Measurements from ENCODE around the gene SSBP3.

SSBP3 gene

DNA sequence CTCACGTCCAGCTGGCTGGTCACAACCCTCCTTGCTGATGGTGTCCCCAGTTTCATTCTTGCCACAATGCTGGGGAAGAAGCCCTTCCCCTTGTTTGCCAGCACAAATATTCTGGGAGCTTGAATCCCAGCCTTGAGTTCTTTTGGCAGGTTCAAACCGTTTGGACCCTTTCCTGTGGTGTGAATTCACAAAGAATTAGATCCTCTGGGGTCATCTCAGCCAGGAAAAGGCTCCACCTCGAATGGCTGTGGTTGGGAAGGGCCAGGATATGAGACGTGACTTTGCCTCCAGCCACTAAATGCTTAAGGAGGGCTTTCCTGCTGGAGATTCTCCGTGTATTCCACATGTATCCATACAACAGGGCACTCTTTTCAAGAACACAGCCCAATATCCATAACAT lies 139.3 kb downstream of the SSBP3 start:
- H3K36me3 ChIP-seq (ENCODE audit: insufficient read depth, low read length) = peaks cover 71% of the 10 kb centered on the region
- H3K9ac ChIP-seq (ENCODE audit: low read depth, low read length) = no peak overlapping the region
- H3K9me3 ChIP-seq (ENCODE audit: insufficient read depth, low read length, severe bottlenecking) = no peaks in the 10 kb centered on the region
- no peak for DNase-seq
- H3K27ac ChIP-seq (ENCODE audit: low read length) = no peak overlapping the region
- H2AFZ ChIP-seq (ENCODE audit: low read depth, low read length) = no peak overlapping the region
- no peaks in the 10 kb centered on the region for H3K27me3 ChIP-seq (ENCODE audit: insufficient read depth, low read length, poor library complexity)
- H3K79me2 ChIP-seq (ENCODE audit: insufficient read depth, low read length) = peaks cover 89% of the 10 kb centered on the region
- peaks cover 71% of the 10 kb centered on the region for H4K20me1 ChIP-seq (ENCODE audit: insufficient read depth, low read length)
- no peak overlapping the region for H3K4me2 ChIP-seq (ENCODE audit: insufficient read depth, low read length)
- TF ChIP-seq, protein P1, sequence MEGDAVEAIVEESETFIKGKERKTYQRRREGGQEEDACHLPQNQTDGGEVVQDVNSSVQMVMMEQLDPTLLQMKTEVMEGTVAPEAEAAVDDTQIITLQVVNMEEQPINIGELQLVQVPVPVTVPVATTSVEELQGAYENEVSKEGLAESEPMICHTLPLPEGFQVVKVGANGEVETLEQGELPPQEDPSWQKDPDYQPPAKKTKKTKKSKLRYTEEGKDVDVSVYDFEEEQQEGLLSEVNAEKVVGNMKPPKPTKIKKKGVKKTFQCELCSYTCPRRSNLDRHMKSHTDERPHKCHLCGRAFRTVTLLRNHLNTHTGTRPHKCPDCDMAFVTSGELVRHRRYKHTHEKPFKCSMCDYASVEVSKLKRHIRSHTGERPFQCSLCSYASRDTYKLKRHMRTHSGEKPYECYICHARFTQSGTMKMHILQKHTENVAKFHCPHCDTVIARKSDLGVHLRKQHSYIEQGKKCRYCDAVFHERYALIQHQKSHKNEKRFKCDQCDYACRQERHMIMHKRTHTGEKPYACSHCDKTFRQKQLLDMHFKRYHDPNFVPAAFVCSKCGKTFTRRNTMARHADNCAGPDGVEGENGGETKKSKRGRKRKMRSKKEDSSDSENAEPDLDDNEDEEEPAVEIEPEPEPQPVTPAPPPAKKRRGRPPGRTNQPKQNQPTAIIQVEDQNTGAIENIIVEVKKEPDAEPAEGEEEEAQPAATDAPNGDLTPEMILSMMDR (IDR thresholded peaks at IDR 0.05; ENCODE audit: borderline replicate concordance, extremely low read depth, low read length, poor library complexity, severe bottlenecking) = no peak
- TF ChIP-seq EZH2 (IDR thresholded peaks at IDR 0.05; ENCODE audit: borderline replicate concordance, low read depth, low read length, severe bottlenecking) = no peak
- ATAC-seq (ENCODE audit: insufficient read depth, low read depth) = no peak
- H3K4me3 ChIP-seq (ENCODE audit: low read depth in 1 of 2, low read length in 2 of 2) = no peak overlapping the region
- H3K4me1 ChIP-seq (ENCODE audit: insufficient read depth, low read length) = no peaks in the 10 kb centered on the region

DNA sequence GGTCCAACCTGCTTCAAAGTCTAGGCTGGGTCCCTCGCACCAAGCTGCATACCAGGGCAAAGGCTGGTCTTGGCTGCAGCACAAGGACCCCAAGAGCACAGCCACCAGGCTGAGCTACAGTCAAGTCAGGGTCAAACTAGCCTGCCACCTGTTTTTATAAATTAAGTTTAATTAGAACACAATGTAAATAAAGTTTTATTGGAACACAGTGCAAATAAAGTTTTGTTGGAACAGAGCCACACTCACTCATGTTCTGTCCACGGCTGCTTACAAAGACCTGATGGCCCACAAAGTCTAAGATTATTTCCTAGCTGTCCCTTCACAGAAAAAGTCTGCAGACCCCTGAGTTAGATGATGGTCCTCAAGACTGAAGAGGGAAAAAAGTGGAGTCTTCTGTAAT lies 140.0 kb downstream of the SSBP3 start:
- peaks cover 73% of the 10 kb centered on the region for H4K20me1 ChIP-seq (ENCODE audit: insufficient read depth, low read length)
- no peak overlapping the region for H3K4me2 ChIP-seq (ENCODE audit: insufficient read depth, low read length)
- H3K36me3 ChIP-seq (ENCODE audit: insufficient read depth, low read length) = peaks cover 71% of the 10 kb centered on the region
- H3K9ac ChIP-seq (ENCODE audit: low read depth, low read length) = no peak overlapping the region
- DNase-seq = no peak
- H3K27ac ChIP-seq (ENCODE audit: low read length) = no peak overlapping the region
- ATAC-seq (ENCODE audit: insufficient read depth, low read depth) = no peak
- no peak overlapping the region for H2AFZ ChIP-seq (ENCODE audit: low read depth, low read length)
- no peak overlapping the region for H3K4me3 ChIP-seq (ENCODE audit: low read depth in 1 of 2, low read length in 2 of 2)
- TF ChIP-seq EZH2 (IDR thresholded peaks at IDR 0.05; ENCODE audit: borderline replicate concordance, low read depth, low read length, severe bottlenecking) = no peak
- TF ChIP-seq, protein P1 (IDR thresholded peaks at IDR 0.05; ENCODE audit: borderline replicate concordance, extremely low read depth, low read length, poor library complexity, severe bottlenecking) = no peak
- H3K27me3 ChIP-seq (ENCODE audit: insufficient read depth, low read length, poor library complexity) = no peaks in the 10 kb centered on the region
- peaks cover 90% of the 10 kb centered on the region for H3K79me2 ChIP-seq (ENCODE audit: insufficient read depth, low read length)
- no peaks in the 10 kb centered on the region for H3K9me3 ChIP-seq (ENCODE audit: insufficient read depth, low read length, severe bottlenecking)
- H3K4me1 ChIP-seq (ENCODE audit: insufficient read depth, low read length) = no peaks in the 10 kb centered on the region

DNA sequence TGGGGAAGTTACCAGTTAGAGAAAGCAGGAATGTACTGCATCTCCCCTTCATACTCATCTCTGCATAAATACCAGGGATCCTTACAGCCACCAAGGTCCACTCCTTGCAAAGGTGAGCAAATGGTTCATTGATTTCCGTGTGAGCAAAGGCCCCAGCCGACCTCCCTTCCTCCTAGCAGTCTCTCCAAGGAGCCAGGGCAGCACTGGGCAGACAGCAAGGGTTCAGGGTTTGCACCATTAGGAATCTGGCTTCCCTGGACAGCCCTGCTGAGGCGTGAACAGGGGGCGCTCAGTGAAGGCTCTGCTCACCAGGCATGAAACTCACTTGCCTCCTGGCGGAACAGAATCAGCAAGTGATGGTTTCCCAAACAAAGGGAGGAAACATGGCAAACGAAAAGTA lies 140.5 kb downstream of the SSBP3 start:
- Histone ChIP-seq H3K9me3 (ENCODE audit: insufficient read depth, low read length, severe bottlenecking) (no peaks in the 10 kb centered on the region), H3K4me2 (ENCODE audit: insufficient read depth, low read length) (no peak overlapping the region), H2AFZ (ENCODE audit: low read depth, low read length) (no peak overlapping the region), H3K4me3 (ENCODE audit: low read depth in 1 of 2, low read length in 2 of 2) (no peak overlapping the region), H3K27ac (ENCODE audit: low read length) (no peak overlapping the region), H3K79me2 (ENCODE audit: insufficient read depth, low read length) (peaks cover 89% of the 10 kb centered on the region), H3K9ac (ENCODE audit: low read depth, low read length) (no peak overlapping the region), H3K4me1 (ENCODE audit: insufficient read depth, low read length) (no peaks in the 10 kb centered on the region), H3K36me3 (ENCODE audit: insufficient read depth, low read length) (peaks cover 69% of the 10 kb centered on the region), H3K27me3 (ENCODE audit: insufficient read depth, low read length, poor library complexity) (no peaks in the 10 kb centered on the region), H4K20me1 (ENCODE audit: insufficient read depth, low read length) (peaks cover 72% of the 10 kb centered on the region)
- TF ChIP-seq EZH2 (IDR thresholded peaks at IDR 0.05; ENCODE audit: borderline replicate concordance, low read depth, low read length, severe bottlenecking) = no peak
- TF ChIP-seq, protein P1 (IDR thresholded peaks at IDR 0.05; ENCODE audit: borderline replicate concordance, extremely low read depth, low read length, poor library complexity, severe bottlenecking) = no peak
- no peak for ATAC-seq (ENCODE audit: insufficient read depth, low read depth)
- DNase-seq = no peak

DNA sequence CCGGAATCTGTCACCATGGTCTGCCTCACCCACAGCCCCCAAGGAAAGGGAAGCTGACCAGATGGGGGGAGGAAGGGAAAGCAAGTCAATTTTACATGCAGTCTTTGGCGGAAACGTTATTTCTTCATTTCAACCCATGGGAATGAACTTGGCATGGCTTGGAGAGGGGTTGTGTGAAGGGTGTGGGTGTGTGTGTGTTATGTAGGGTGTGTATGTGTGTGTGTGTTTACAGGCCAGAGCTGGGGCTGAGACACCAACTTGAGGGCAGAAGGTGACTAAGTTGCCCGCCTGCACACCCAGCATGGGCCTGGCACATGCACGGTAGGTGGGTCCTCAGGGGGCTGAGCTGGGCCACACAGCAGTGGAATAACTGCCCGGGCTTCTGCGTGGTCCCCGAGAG lies 141.1 kb downstream of the SSBP3 start:
- ATAC-seq (ENCODE audit: insufficient read depth, low read depth) (no peak), DNase-seq (no peak)
- no peak overlapping the region for H3K27ac ChIP-seq (ENCODE audit: low read length)
- H3K4me2 ChIP-seq (ENCODE audit: insufficient read depth, low read length) = no peak overlapping the region
- no peak overlapping the region for H3K9ac ChIP-seq (ENCODE audit: low read depth, low read length)
- H3K27me3 ChIP-seq (ENCODE audit: insufficient read depth, low read length, poor library complexity) = no peaks in the 10 kb centered on the region
- peaks cover 64% of the 10 kb centered on the region for H3K36me3 ChIP-seq (ENCODE audit: insufficient read depth, low read length)
- TF ChIP-seq, protein P1 (IDR thresholded peaks at IDR 0.05; ENCODE audit: borderline replicate concordance, extremely low read depth, low read length, poor library complexity, severe bottlenecking) = no peak
- TF ChIP-seq EZH2 (IDR thresholded peaks at IDR 0.05; ENCODE audit: borderline replicate concordance, low read depth, low read length, severe bottlenecking) = no peak
- no peaks in the 10 kb centered on the region for H3K9me3 ChIP-seq (ENCODE audit: insufficient read depth, low read length, severe bottlenecking)
- no peak overlapping the region for H3K4me3 ChIP-seq (ENCODE audit: low read depth in 1 of 2, low read length in 2 of 2)
- no peaks in the 10 kb centered on the region for H3K4me1 ChIP-seq (ENCODE audit: insufficient read depth, low read length)
- peaks cover 89% of the 10 kb centered on the region for H3K79me2 ChIP-seq (ENCODE audit: insufficient read depth, low read length)
- no peak overlapping the region for H2AFZ ChIP-seq (ENCODE audit: low read depth, low read length)
- H4K20me1 ChIP-seq (ENCODE audit: insufficient read depth, low read length) = peaks cover 72% of the 10 kb centered on the region

Measured in DND-41 (cell line).